KMS-11 (cell line): ENCODE results near the gene TOX2.

Source experiments
- H2AFZ ChIP-seq: fragments of 200-600 bp; sonication (generic); 2 replicates; pipeline ENCODE4 v1.6.1; 2016; ENCODE audit warnings: antibody characterized with exemption, mixed run types, low read depth
- H3K27ac ChIP-seq: fragments of 200-600 bp; sonication (generic); 2 replicates; pipeline ENCODE4 v1.6.1; 2016; ENCODE audit warnings: mild to moderate bottlenecking, mixed run types
- H3K27me3 ChIP-seq: fragments of 200-600 bp; sonication (generic); 2 replicates; pipeline ENCODE4 v1.6.1; 2017; ENCODE audit warnings: mild to moderate bottlenecking, low read depth, mixed run types, moderate library complexity; ENCODE audit not compliant: insufficient read depth
- H3K36me3 ChIP-seq: fragments of 200-600 bp; sonication (generic); 2 replicates; pipeline ENCODE4 v1.6.1; 2017; ENCODE audit warnings: mild to moderate bottlenecking, mixed run types; ENCODE audit not compliant: insufficient read depth
- H3K4me1 ChIP-seq: fragments of 200-600 bp; sonication (generic); 2 replicates; pipeline ENCODE4 v1.6.1; 2016; ENCODE audit warnings: mild to moderate bottlenecking, low read depth, mixed run types; ENCODE audit not compliant: poor library complexity, severe bottlenecking
- H3K4me2 ChIP-seq: fragments of 200-600 bp; sonication (generic); 2 replicates; pipeline ENCODE4 v1.7.0; 2016; ENCODE audit warnings: mild to moderate bottlenecking, mixed run types
- H3K4me3 ChIP-seq: fragments of 200-600 bp; sonication (generic); IDR thresholded peaks from 2 replicates; pipeline ENCODE4 v1.6.1; 2017; ENCODE audit warnings: low read depth, low read length, mixed read lengths; ENCODE audit not compliant: insufficient read depth
- H3K79me2 ChIP-seq: fragments of 200-600 bp; sonication (generic); 2 replicates; pipeline ENCODE4 v1.6.1; 2016; ENCODE audit warnings: low read depth, mixed run types; ENCODE audit not compliant: insufficient read depth
- H3K9ac ChIP-seq: fragments of 200-600 bp; sonication (generic); 2 replicates; pipeline ENCODE4 v1.6.1; 2016; ENCODE audit warnings: mild to moderate bottlenecking, mixed run types
- H4K20me1 ChIP-seq: fragments of 200-600 bp; sonication (generic); 2 replicates; pipeline ENCODE4 v1.6.1; 2016; ENCODE audit warnings: mild to moderate bottlenecking, mixed run types; ENCODE audit not compliant: insufficient read depth
- TF ChIP-seq, protein P1 (sequence below): fragments of 200-600 bp; sonication (generic); conservative IDR thresholded peaks from 2 replicates; pipeline ENCODE4 v1.6.1; 2017; ENCODE audit warnings: low read depth, mild to moderate bottlenecking, antibody characterized with exemption, low read length, moderate library complexity, mixed read lengths

The TOX2 gene

DNA sequence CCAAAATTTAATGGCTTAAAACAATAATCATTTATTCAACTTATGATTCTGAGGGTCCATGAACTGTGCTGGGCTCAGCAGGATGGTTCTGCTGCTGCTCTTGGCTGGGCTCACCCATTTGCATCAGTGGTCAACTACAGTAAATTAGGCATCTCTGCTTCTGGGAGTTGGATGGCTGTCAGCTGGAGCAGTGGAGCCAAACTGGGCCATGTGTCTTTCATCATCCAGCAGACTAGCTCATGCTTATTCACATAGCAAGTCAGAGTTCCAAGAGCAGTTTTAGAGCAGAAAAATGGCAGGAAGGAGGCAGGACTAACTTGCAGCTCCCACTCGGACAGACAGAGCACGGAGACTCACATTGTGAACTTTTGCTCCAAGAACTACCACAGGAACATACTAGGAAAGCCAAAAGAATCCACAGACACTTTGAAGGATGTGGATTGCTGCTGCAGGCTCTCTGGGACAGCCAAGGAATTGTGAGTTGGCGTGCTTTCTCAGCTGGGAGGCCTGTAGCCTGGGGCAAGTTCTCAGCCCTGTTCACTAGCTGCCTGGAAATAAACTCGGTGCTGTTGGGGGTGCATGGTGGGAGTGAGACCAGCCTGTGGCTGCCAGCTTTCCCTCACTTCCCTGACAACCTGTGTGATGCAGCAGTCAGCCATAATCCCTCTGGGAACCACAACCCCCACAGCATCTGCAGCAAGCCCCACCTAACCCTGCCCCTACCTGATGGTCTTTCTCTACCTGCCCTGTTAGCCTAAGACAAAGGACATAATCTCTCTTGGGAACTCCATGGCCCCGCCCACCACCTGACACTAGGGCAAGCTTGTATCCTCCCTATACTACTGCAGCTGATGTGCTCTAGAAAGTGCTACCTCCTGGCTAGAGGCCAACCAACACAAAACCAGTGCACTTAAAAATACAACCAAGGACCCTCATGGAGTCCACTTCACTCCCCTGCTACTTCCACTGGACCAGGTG, 143.3 kb downstream of the TOX2 start:
- Histone ChIP-seq H3K27me3 (no peaks in the 10 kb centered on the region), H3K79me2 (no peaks in the 10 kb centered on the region), H3K9ac (no peak overlapping the region), H3K27ac (no peak overlapping the region), H3K4me2 (no peak overlapping the region), H4K20me1 (no peaks in the 10 kb centered on the region), H3K4me1 (peaks cover 31% of the 10 kb centered on the region), H3K4me3 (no peak overlapping the region), H3K36me3 (no peaks in the 10 kb centered on the region), H2AFZ (no peak overlapping the region)
- TF ChIP-seq, protein P1, sequence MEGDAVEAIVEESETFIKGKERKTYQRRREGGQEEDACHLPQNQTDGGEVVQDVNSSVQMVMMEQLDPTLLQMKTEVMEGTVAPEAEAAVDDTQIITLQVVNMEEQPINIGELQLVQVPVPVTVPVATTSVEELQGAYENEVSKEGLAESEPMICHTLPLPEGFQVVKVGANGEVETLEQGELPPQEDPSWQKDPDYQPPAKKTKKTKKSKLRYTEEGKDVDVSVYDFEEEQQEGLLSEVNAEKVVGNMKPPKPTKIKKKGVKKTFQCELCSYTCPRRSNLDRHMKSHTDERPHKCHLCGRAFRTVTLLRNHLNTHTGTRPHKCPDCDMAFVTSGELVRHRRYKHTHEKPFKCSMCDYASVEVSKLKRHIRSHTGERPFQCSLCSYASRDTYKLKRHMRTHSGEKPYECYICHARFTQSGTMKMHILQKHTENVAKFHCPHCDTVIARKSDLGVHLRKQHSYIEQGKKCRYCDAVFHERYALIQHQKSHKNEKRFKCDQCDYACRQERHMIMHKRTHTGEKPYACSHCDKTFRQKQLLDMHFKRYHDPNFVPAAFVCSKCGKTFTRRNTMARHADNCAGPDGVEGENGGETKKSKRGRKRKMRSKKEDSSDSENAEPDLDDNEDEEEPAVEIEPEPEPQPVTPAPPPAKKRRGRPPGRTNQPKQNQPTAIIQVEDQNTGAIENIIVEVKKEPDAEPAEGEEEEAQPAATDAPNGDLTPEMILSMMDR, result no peak

DNA sequence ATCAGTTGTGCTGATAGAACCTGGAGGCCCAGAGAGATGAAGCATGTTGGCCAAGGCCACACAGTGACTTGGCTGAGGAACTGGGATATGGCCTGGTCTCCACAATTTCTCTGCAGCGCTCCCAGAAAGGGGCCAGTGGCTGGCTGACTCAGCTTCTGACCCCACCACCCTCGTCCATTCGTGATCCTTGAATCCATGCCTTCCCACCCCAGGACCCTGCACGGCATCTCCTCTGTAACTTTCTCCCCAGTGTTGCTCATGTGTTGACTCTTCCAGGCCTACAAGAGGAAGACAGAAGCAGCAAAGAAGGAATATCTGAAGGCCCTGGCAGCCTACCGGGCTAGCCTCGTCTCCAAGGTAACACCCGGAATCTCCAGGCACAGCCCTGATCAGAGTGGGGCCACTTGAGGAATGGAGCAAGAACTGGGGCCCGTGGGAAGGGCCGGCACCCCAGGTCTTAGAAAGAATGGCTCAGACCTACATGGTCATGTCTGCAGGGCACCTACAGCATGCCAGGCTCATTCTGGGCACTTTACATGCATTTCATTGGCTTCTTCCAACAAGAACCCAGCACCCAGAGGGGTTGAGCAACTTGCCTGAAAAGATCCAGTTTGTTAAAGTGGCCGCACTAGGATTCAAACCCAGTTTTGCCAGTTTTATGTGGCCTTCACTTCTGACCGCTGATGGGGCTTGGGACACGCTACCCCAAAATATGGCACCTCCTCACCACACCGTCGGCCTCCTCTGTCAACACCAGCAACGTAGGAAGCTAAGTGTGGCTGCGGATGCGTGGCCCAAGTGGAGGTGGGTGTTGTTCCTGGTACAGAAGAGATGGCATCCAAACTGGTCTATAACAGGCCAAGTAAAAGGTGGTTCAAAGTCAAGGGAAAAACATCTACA, 150.1 kb downstream of the TOX2 start:
- no peaks in the 10 kb centered on the region for H3K36me3 ChIP-seq
- H3K79me2 ChIP-seq, result no peaks in the 10 kb centered on the region
- H2AFZ ChIP-seq, result no peak overlapping the region
- no peak overlapping the region; the same call in 1 of the 2 replicates for H3K27ac ChIP-seq
- H4K20me1 ChIP-seq, result no peaks in the 10 kb centered on the region
- TF ChIP-seq, protein P1, result no peak
- no peak overlapping the region for H3K4me3 ChIP-seq
- H3K4me1 ChIP-seq, result peaks cover 64% of the 10 kb centered on the region
- H3K27me3 ChIP-seq, result no peaks in the 10 kb centered on the region
- H3K9ac ChIP-seq, result no peak overlapping the region
- no peak overlapping the region for H3K4me2 ChIP-seq

DNA sequence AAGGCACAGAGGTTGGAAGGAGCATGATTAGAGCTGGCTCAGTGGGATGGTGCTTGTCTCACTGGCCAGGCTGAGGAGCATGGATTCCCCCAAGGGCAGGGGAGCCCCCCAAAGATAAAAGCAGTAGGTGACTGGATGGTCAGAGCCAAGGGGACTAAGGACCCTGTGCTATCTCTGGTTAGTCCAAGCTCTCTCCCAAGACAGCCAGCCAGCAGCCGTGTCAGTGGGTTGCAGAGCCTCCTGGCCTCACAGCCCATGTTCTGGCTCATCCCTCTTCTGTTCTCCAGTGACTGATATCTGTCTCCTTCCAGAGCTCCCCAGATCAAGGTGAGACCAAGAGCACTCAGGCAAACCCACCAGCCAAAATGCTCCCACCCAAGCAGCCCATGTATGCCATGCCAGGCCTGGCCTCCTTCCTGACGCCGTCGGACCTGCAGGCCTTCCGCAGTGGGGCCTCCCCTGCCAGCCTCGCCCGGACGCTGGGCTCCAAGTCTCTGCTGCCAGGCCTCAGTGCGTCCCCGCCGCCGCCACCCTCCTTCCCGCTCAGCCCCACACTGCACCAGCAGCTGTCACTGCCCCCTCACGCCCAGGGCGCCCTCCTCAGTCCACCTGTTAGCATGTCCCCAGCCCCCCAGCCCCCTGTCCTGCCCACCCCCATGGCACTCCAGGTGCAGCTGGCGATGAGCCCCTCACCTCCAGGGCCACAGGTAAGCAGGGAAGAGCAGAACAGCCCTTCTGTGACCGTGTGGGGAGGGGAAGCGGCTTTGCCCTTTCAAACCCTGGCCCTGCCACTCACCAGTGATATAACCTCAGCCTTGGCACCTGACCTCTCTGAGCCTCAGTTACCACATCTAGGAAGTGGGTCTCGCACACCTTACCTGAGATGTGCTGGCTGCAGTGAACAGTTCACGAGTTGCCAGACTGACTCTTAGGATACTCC, 151.0 kb downstream of the TOX2 start:
- TF ChIP-seq, protein P1, result no peak
- H4K20me1 ChIP-seq, result no peaks in the 10 kb centered on the region
- H3K4me1 ChIP-seq, result peaks cover 68% of the 10 kb centered on the region
- no peaks in the 10 kb centered on the region for H3K36me3 ChIP-seq
- H3K4me3 ChIP-seq, result no peak overlapping the region
- no peaks in the 10 kb centered on the region for H3K27me3 ChIP-seq
- H3K4me2 ChIP-seq, result peak overlapping the region; percentile 94; the same call in 1 of the 2 replicates
- peak overlapping the region; percentile 99; the same call in 1 of the 2 replicates for H3K27ac ChIP-seq
- no peak overlapping the region for H2AFZ ChIP-seq
- H3K9ac ChIP-seq, result no peak overlapping the region
- no peaks in the 10 kb centered on the region for H3K79me2 ChIP-seq
